H1 (cell line): ENCODE data around the gene CTPS1. TPM values are rescaled to one million over a fixed set of nuclear protein-coding genes. Genes with fewer than 3 reads are reported as not detected.

Experiments
- CTCF ChIA-PET: fragments of 300-600 bp; sonication (Branson Sonifier 250); formaldehyde crosslinking; loops from one replicate; lab custom pipeline; 2021; ENCODE audit not compliant: partially characterized antibody; lab: Charles Lee
- POLR2A ChIA-PET: fragments of 300-600 bp; sonication (Branson Sonifier 250); formaldehyde crosslinking; loops from one replicate; lab custom pipeline; 2021; ENCODE audit warnings: inconsistent platforms; ENCODE audit not compliant: partially characterized antibody; lab: Charles Lee
- DNase-seq, 2 experiments: peaks; one replicate each; pipeline versions ENCODE4 v3.0.0 to v3.0.0-alpha.2; 2010 to 2022; ENCODE audit warnings: low spot score in 2 of 2, low read depth in 1 of 2, mixed read lengths in 1 of 2
- FAIRE-seq: peaks from 2 replicates; lab custom pipeline; 2011; peaks lifted over from hg19 to GRCh38; lab: Jason Lieb, UNC
- H2AFZ ChIP-seq: 2 replicates; pipeline ENCODE4 v1.8.1; 2012; ENCODE audit warnings: low read length, inconsistent platforms
- H2AK5ac ChIP-seq: 2 replicates; pipeline ENCODE4 v1.6.1; 2013; ENCODE audit warnings: low read depth, low read length
- H2BK120ac ChIP-seq: replicated peaks from 2 replicates; pipeline ENCODE3; 2013; ENCODE audit warnings: low read depth, low read length, inconsistent platforms
- H2BK12ac ChIP-seq: 2 replicates; pipeline ENCODE4 v1.6.1; 2013; ENCODE audit warnings: low read depth, low read length
- H2BK15ac ChIP-seq: 2 replicates; pipeline ENCODE4 v1.6.1; 2013; ENCODE audit warnings: low read length
- H2BK20ac ChIP-seq: 2 replicates; pipeline ENCODE4 v1.6.1; 2013; ENCODE audit warnings: low read length
- H2BK5ac ChIP-seq: 2 replicates; pipeline ENCODE4 v1.6.1; 2013; ENCODE audit warnings: low read depth, low read length
- H3K14ac ChIP-seq: 2 replicates; pipeline ENCODE4 v1.6.1; 2013; ENCODE audit warnings: inconsistent platforms; ENCODE audit not compliant: insufficient read length
- H3K18ac ChIP-seq: 2 replicates; pipeline ENCODE4 v1.6.1; 2013; ENCODE audit warnings: low read length; ENCODE audit errors: extremely low read depth
- H3K23ac ChIP-seq: 2 replicates; pipeline ENCODE4 v1.6.1; 2013; ENCODE audit warnings: inconsistent platforms; ENCODE audit not compliant: insufficient read length
- H3K23me2 ChIP-seq: 2 replicates; pipeline ENCODE4 v1.6.1; 2013; ENCODE audit warnings: low read depth, low read length
- H3K27ac ChIP-seq: 2 replicates; pipeline ENCODE4 v1.6.1; 2011; ENCODE audit warnings: low read depth, low read length, inconsistent platforms
- H3K27me3 ChIP-seq, 4 experiments: replicated peaks in 1 of 4; 1 replicate in 1 of 4; 2 replicates in 3 of 4; pipeline versions ENCODE4 v1.6.1 to v1.8.1; 2011 to 2013; ENCODE audit warnings: low read length in 3 of 4, mild to moderate bottlenecking in 3 of 4, inconsistent platforms in 2 of 4, mixed read lengths in 2 of 4, moderate library complexity in 1 of 4; ENCODE audit not compliant: control insufficient read depth in 3 of 4, insufficient read depth in 3 of 4; ENCODE audit errors: extremely low read depth in 1 of 4
- H3K36me3 ChIP-seq, 4 experiments: 2 replicates each; pipeline versions ENCODE4 v1.6.1 to v1.8.1; 2011 to 2013; ENCODE audit warnings: mild to moderate bottlenecking in 4 of 4, low read length in 3 of 4, moderate library complexity in 2 of 4, control low read depth in 1 of 4, inconsistent platforms in 1 of 4; ENCODE audit not compliant: insufficient read depth in 4 of 4, control insufficient read depth in 2 of 4
- H3K4ac ChIP-seq: replicated peaks from 2 replicates; pipeline ENCODE3; 2013; ENCODE audit warnings: low read length, low read depth, mixed read lengths, inconsistent platforms; ENCODE audit not compliant: insufficient read length
- H3K4me1 ChIP-seq, 4 experiments: replicated peaks in 1 of 4; 1 replicate in 1 of 4; 2 replicates in 3 of 4; pipeline versions ENCODE4 v1.6.1 to v1.8.1; 2011 to 2013; ENCODE audit warnings: low read length in 3 of 4, inconsistent platforms in 2 of 4, mixed read lengths in 1 of 4; ENCODE audit not compliant: insufficient read depth in 4 of 4, control insufficient read depth in 3 of 4
- H3K4me2 ChIP-seq, 2 experiments: 2 replicates each; pipeline versions ENCODE4 v1.6.1 to v1.8.1; 2011 to 2013; ENCODE audit warnings: low read depth in 2 of 2, low read length in 2 of 2, control low read depth in 1 of 2, inconsistent platforms in 1 of 2, mild to moderate bottlenecking in 1 of 2; ENCODE audit not compliant: insufficient read depth in 1 of 2
- H3K4me3 ChIP-seq, 4 experiments: fragments of 200-600, 300-600 bp in 1 of 4; sonication (generic), shearing (Covaris generic), sonication (Bioruptor Twin) in 1 of 4; 2 replicates each; pipeline versions ENCODE4 v1.5.1 to v1.8.1; 2011 to 2016; ENCODE audit warnings: low read length in 4 of 4, low read depth in 3 of 4, control low read depth in 2 of 4, inconsistent platforms in 2 of 4, mild to moderate bottlenecking in 2 of 4, mixed read lengths in 1 of 4, moderate library complexity in 1 of 4; ENCODE audit not compliant: insufficient read depth in 2 of 4; ENCODE audit errors: extremely low read depth in 1 of 4
- H3K56ac ChIP-seq: replicated peaks from 2 replicates; pipeline ENCODE3; 2013; ENCODE audit warnings: low read depth, mild to moderate bottlenecking, mixed read lengths, low read length, inconsistent platforms; ENCODE audit not compliant: insufficient read length
- H3K79me1 ChIP-seq: 2 replicates; pipeline ENCODE4 v1.6.1; 2013; ENCODE audit warnings: low read depth, low read length, control low read depth
- H3K79me2 ChIP-seq, 2 experiments: 2 replicates each; pipeline versions ENCODE4 v1.6.1 to v1.8.1; 2012 to 2013; ENCODE audit warnings: low read length in 2 of 2, mild to moderate bottlenecking in 2 of 2, inconsistent platforms in 1 of 2; ENCODE audit not compliant: insufficient read depth in 2 of 2, control insufficient read depth in 1 of 2
- H3K9ac ChIP-seq, 4 experiments: replicated peaks in 1 of 4; 1 replicate in 1 of 4; 2 replicates in 3 of 4; pipeline versions ENCODE4 v1.6.1 to v1.8.1; 2011 to 2013; ENCODE audit warnings: low read depth in 3 of 4, low read length in 3 of 4, control low read depth in 2 of 4, mild to moderate bottlenecking in 2 of 4, moderate library complexity in 2 of 4, inconsistent platforms in 1 of 4; ENCODE audit errors: extremely low read depth in 1 of 4
- H3K9me3 ChIP-seq, 2 experiments: 2 replicates each; pipeline versions ENCODE4 v1.6.1 to v1.8.1; 2012 to 2013; ENCODE audit warnings: mild to moderate bottlenecking in 2 of 2, moderate library complexity in 2 of 2, control low read depth in 1 of 2, inconsistent platforms in 1 of 2, low read depth in 1 of 2, low read length in 1 of 2, mixed read lengths in 1 of 2; ENCODE audit not compliant: insufficient read depth in 2 of 2
- H4K20me1 ChIP-seq, 2 experiments: replicated peaks in 1 of 2; 2 replicates each; pipeline versions ENCODE3 to v1.8.1; 2011 to 2013; ENCODE audit warnings: inconsistent platforms in 2 of 2, low read length in 2 of 2, mild to moderate bottlenecking in 1 of 2; ENCODE audit not compliant: insufficient read depth in 2 of 2, control insufficient read depth in 1 of 2
- H4K5ac ChIP-seq: 2 replicates; pipeline ENCODE4 v1.6.1; 2013; ENCODE audit warnings: low read length, low read depth, mixed read lengths, inconsistent platforms; ENCODE audit not compliant: insufficient read length
- H4K8ac ChIP-seq: 2 replicates; pipeline ENCODE4 v1.8.0; 2013; ENCODE audit warnings: mild to moderate bottlenecking, moderate library complexity, low read length, inconsistent platforms; ENCODE audit not compliant: insufficient read depth; ENCODE audit errors: extremely low read depth
- H4K91ac ChIP-seq: replicated peaks from 2 replicates; pipeline ENCODE3; 2013; ENCODE audit warnings: low read length, mixed read lengths, inconsistent platforms; ENCODE audit not compliant: insufficient read length
- CEBPB ChIP-seq: IDR thresholded peaks from 2 replicates; pipeline ENCODE4 v1.6.1; 2012; ENCODE audit warnings: low read depth, low read length
- EZH2 ChIP-seq: fragments of 200-600 bp; sonication (generic); IDR thresholded peaks from 2 replicates; pipeline ENCODE4 v1.7.1; 2012; ENCODE audit warnings: low read depth, mild to moderate bottlenecking, moderate library complexity, low read length, inconsistent platforms; ENCODE audit not compliant: severe bottlenecking
- RBBP5 ChIP-seq: IDR thresholded peaks from 2 replicates; pipeline ENCODE4 v1.7.1; 2012; ENCODE audit warnings: low read depth, mild to moderate bottlenecking, inconsistent platforms, low read length, moderate library complexity, borderline replicate concordance
- RXRA ChIP-seq: IDR thresholded peaks from 2 replicates; pipeline ENCODE4 v1.6.1; 2011; ENCODE audit warnings: low read depth, mild to moderate bottlenecking, low read length, moderate library complexity; ENCODE audit not compliant: insufficient read depth
- SP1 ChIP-seq: IDR thresholded peaks from 2 replicates; pipeline ENCODE4 v1.6.1; 2011; ENCODE audit warnings: low read depth, low read length
- WGBS, 2 experiments: shearing (Covaris generic) in 1 of 2; methylation state at CpG; one replicate each; pipeline versions ENCODE4 v1.1.6 to v1.1.7; 2013 to 2015; ENCODE audit warnings: low lambda C conversion rate in 2 of 2, mixed read lengths in 2 of 2, inconsistent platforms in 1 of 2, low coverage in 1 of 2, missing lambda C conversion rate in 1 of 2; ENCODE audit not compliant: insufficient replicate concordance in 2 of 2, insufficient coverage in 1 of 2, insufficient read length in 1 of 2; ENCODE audit errors: extremely low coverage in 1 of 2, missing lambda C conversion rate in 1 of 2; 5-methylcytosine and 5-hydroxymethylcytosine counted together
- polyA plus RNA-seq, 7 experiments: library from polyadenylated mRNA; depleted of rRNA in 3 of 7; stranded (reverse) in 5 of 7; unstranded in 2 of 7; fragments of >200 nt in 5 of 7; fragments of 200-250 nt in 2 of 7; gene quantifications; 1 replicate in 5 of 7; 2 replicates in 1 of 7; 4 replicates in 1 of 7; pipeline versions ENCODE4 v1.2.1 to v1.2.3, GENCODE V29; 2011 to 2013; ENCODE audit warnings: missing spikeins in 2 of 7, mixed read lengths in 2 of 7
- total RNA-seq: library from RNA; stranded (reverse); fragmentation: NEBNext Ultra II Directional; extraction: Animal tissue kit (Norgen Biotek cat#: 25700); gene quantifications from 2 replicates; pipeline ENCODE4 v1.2.1, GENCODE V29; 2021

CTPS1 gene
- total and polyA plus RNA-seq, 2 of the 8 experiments (the other 6 are each of a cell fraction or from before 2014, with no cell fraction given), result 35.5 to 103 TPM

GRCh38 chr1:41032147-41032546, 52.7 kb downstream of the CTPS1 start:
- Histone ChIP-seq H3K27me3 (peaks cover 0 to 3% (median 0%) of the 10 kb centered on the region in 4 experiments; a peak in 1 of 7 replicates), H3K79me2 (no peaks in the 10 kb centered on the region), H3K9me3 (no peaks in the 10 kb centered on the region), H3K56ac (no peak overlapping the region), H2BK20ac (no peak overlapping the region), H2BK15ac (no peak overlapping the region), H3K4me1 (no peaks in the 10 kb centered on the region; a peak in 3 of 7 replicates), H3K4ac (no peak overlapping the region), H4K5ac (no peak overlapping the region), H4K91ac (no peak overlapping the region), H2AK5ac (no peak overlapping the region), H3K14ac (no peak overlapping the region), H3K4me2 (no peak overlapping the region), H3K27ac (no peak overlapping the region), H2BK120ac (no peak overlapping the region), H4K8ac (no peak overlapping the region), H4K20me1 (peaks cover 1 to 3% of the 10 kb centered on the region in 2 experiments), H3K36me3 (peaks cover 2 to 10% (median 7%) of the 10 kb centered on the region in 4 experiments; a peak in 5 of 8 replicates), H2BK12ac (no peak overlapping the region), H3K18ac (no peak overlapping the region), H3K23ac (no peak overlapping the region), H2AFZ (no peak overlapping the region), H3K9ac (no peak overlapping the region), H2BK5ac (no peak overlapping the region), H3K79me1 (no peaks in the 10 kb centered on the region), H3K23me2 (no peaks in the 10 kb centered on the region), H3K4me3 (no peak overlapping the region)
- POLR2A ChIA-PET, result no interaction called here
- DNase-seq, result no peak
- no peak for TF ChIP-seq EZH2
- TF ChIP-seq CEBPB, result no peak
- no peak for TF ChIP-seq RBBP5
- TF ChIP-seq RXRA, result no peak
- no peak for TF ChIP-seq SP1
- 50% methylated on average over 2 of the region's 2 CpGs; no CpG with 5 or more reads in 1 of the 2 experiments for WGBS, 2 experiments
- no peak for FAIRE-seq
- CTCF ChIA-PET, result no interaction called here
